HG03575 (cell line): ENCODE measurements around the gene MYL3.
"Not testable (repeated sequence)": the region's sequence is repeated elsewhere in the genome, so short reads cannot be mapped to it uniquely, and the experiment has no call there.

Source experiments
- ATAC-seq: cut with Tn5 transposase; IDR thresholded peaks from one replicate; pipeline ENCODE4 v1.9.1; 2021; ENCODE audit not compliant: unreplicated experiment, insufficient number of reproducible peaks, low FRiP score; ENCODE audit errors: extremely low read depth

Gene MYL3

GRCh38 chr3:46844397-46844796 is 18.8 kb downstream of the MYL3 start:
- no peak for ATAC-seq

DNA sequence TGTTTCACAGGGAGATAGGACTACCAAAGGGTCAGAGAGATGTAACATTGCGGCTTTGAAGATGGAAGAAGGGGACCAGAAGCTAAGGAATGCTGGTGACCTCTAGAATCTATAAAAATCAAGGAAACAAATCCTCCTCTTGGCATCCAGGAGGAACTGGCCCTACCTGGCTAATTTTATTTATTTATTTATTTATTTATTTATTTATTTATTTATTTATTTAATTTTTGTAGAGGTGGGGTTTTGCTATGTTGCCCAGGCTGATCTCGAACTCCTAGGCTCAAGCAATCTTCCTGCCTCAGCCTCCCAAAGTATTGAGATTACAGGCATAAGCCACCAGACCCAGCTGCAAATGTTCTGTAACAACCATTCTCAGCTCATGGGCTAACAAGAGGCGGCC is 19.7 kb downstream of the MYL3 start:
- ATAC-seq = no peak

DNA sequence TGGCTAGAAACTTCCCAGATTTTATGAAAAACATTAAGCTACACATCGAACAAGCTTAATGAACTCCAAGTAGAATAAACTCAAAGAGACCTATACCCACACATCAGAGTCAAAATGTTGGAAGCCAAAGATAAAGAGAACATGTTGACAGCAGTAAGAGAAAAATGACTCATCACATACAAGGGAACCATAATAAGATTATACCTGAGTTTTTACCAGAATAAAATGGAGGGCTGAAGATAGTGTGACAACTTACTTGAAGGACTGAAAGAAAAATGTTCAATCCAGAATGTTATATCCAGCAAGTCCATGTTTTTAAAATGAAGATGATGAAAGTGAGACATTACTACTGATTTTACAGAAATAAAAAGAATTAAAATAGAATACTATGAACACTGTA is 22.8 kb downstream of the MYL3 start:
- ATAC-seq = no peak

- ATAC-seq = no peak
These were observed 24.9 kb downstream of the MYL3 start for GRCh38 chr3:46838301-46838700.

DNA sequence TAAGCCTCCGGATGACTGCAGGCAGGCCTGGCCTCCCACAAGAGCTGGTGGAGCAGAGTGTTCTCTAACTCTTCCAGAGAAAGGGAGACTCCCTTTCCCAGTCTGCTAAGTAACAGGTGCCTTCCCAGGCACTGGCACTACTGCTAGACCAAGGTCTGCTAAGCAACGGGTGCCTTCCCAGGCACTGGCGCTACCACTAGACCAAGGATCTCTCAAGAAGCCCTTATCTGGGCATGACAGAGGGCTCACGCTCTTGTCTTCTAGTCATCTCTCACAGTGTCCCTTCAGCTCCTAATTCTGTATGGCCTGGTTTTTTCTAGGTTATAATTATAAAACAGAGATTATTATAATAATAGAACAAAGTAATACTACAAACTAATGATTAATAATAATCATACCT is 27.8 kb downstream of the MYL3 start:
- no peak for ATAC-seq

DNA sequence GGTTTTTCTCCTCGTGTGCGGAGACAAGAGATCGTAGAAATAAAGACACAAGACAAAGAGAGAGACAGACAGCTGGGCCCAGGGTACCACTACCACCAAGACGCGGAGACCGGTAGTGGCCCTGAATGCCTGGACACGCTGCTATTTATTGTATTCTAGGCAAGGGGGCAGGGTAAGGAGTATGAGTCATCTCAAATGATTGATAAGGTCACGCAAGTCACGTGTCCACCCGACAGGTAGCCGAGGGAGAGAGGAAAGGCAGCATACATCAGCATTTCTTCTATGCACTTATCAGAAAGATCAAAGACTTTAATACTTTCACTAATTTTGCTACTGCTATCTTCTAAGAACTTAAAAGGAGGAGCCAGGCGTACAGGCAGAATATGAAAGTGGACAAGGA is 28.2 kb downstream of the MYL3 start:
- ATAC-seq = no peak

DNA sequence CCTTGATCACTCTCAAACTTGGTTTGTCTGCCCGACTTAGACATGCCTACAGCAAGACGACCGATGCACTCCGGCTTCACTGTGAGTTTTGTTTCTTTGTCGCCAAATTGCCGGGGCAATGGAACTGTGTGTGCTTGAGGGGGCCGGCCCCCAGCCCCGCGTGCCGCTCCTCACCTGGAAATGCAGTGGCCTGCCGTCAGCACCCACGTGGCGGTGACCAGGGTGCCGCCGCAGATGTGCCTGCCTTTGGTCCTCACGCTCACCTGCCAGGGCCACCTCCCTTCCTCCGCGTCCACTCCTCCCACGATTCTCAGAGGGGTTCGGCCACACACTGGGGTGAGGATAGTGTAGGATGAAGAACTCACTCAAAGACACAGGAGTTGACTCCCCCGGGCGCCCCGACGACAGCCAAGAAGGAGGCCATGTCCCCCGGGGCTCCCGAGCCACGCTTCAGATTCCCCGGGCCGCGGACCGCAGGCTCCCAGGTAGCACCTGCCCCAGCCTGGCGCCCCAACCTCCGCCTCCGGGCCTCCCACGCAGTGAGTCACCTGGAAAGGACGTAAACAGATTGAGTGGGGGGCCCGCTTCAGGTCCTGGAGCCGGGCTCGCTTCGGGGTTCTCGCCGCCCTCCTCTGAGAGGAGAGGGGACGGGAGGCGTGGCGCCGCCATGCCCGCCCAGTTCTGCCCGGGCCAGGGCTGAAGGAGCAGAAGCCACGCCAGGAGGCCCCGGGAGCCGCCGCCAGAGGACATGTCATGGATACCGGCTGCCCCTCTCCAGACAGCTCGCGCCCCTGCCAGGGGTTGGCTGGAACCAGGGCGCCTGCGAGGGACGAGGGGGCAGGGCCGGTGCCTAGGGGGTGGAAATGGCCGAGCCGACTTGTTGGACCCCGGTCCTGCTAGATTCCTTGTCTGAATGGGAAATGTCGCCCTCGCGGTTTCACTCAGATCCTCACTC is 29.6 kb downstream of the MYL3 start:
- ATAC-seq = no peak

- no peak for ATAC-seq
These were observed 31.4 kb downstream of the MYL3 start for GRCh38 chr3:46831841-46832240.

DNA sequence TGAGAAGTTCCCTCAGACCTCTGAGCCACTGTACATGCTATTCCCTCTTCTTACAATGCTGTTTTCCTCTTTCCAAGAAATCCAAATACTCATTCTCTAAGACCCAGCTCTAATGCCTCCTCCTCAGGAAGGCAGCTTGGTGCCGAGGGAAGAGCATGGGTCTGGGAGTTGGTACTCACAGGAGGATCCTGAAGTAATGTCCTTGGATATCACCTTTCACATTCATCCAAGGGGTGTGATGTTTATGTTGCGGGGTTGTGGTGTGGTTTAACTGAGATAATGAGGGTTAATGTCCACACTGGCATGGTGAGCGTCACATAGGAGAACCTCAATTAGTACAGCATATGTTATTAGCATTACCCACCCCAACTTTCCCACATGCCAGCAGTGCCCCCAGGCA is 31.9 kb downstream of the MYL3 start:
- no peak for ATAC-seq

DNA sequence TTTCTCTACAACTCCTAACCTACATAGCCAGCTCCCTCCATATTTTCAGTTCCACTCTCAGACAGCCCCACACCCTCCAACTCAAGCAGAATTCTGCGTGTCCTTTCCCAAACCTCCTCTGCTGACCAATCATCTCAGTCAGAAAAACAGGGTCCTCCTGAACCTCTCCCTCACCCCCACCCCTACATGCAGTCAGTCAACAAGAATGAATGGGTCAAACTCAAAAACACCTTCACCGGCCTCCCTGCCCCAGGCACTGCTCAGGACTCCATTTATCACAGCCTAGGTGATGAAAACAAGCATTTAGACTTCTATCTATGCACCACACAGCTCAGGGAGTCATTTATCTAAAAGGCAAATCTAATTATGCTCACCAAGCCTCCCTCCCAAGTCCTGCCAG is 32.4 kb downstream of the MYL3 start:
- no peak for ATAC-seq

- no peak for ATAC-seq
These were observed 33.5 kb downstream of the MYL3 start for GRCh38 chr3:46829699-46830208.

DNA sequence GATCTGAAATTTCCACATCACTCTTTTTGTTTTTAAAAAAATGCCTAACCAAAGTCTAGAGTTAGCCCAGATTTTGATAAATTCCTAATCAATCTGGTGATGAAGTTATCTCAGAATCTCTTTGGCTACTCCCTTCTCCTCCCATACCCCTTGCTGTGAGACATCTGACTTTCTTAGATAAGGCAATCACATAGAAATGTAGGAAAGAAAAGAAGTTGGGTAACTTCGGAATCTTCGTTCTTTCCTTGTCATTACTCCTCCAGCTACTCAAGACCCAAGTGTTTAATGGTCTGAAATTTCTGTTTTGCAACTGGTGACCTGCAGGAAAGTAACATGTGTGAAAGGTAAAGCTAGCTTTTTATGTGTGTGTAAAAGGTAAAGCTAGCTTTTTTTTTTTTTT is 37.8 kb downstream of the MYL3 start:
- no peak for ATAC-seq

DNA sequence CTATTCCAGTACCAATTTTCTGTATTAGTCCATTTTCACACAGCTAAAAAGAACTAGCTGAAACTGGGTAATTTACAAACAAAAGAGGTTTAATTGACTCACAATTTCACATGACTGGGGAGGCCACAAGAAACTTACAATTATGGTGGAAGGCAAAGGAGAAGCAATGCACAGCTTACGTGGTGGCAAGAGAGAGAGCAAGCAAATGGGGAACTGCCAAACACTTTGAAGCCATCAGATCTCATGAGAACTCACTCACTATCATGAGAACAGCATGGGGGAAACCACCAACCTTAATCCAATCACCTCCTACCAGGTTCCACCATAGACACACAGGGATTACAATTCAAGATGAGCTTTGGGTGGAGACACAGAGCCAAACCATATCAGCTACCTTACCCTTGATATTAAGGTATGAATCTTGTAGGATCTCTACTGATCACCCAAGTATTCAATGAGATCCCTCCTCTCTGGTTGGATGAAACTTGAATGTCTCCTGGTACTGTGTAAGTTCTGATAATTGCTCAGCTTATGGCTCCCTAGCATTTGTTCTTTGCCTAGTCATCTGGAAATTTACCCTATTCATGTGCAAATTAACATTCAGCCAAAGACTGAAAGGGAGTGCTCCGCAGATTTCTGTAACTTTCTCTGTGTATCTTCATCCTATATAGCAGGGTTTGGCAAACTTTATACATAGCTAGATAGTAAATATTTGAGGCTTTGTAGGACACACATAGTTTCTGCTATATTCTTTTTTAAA is 38.9 kb downstream of the MYL3 start:
- no peak for ATAC-seq

DNA sequence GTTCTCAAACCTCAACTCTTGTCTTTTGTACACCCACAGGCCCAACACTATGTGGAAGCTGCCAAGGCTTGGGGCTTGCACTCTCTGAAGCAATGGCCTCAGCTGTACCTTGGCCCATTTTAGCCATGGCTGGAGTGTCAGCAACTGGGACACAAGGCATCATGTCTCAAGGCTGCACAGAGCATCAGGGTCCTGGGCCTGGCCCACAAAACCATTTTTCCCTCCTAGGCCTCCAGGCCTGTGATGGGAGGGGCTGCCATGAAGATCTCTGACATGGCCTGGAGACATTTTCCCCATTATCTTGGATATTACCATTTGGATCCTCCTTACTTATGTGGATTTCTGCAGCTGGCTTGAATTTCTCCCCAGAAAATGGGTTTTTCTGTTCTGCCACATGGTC is 39.9 kb downstream of the MYL3 start:
- ATAC-seq = not testable (repeated sequence)

- no peak for ATAC-seq
These were observed 41.7 kb downstream of the MYL3 start for GRCh38 chr3:46821553-46821952.

DNA sequence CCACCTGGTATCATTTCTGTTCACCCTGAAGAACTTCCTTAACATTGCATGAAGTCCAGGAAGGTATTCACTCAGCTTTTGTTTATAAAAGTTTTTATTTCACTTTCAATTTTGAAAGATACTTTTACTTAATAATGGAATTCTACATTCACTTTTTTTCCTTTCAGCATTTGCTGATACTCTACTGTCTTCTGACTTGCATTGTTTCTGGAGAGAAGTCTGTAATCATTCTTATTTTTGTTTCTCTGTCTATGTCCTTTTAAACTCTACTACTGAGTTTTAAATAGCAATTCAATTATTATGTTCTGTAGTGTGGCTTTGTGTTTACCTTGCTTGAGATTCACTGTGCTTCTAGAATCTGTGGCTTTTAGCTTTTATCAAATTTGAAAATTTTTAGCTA is 42.4 kb downstream of the MYL3 start:
- ATAC-seq = no peak

- no peak for ATAC-seq
These were observed 50.9 kb downstream of the MYL3 start for GRCh38 chr3:46812237-46812791.

DNA sequence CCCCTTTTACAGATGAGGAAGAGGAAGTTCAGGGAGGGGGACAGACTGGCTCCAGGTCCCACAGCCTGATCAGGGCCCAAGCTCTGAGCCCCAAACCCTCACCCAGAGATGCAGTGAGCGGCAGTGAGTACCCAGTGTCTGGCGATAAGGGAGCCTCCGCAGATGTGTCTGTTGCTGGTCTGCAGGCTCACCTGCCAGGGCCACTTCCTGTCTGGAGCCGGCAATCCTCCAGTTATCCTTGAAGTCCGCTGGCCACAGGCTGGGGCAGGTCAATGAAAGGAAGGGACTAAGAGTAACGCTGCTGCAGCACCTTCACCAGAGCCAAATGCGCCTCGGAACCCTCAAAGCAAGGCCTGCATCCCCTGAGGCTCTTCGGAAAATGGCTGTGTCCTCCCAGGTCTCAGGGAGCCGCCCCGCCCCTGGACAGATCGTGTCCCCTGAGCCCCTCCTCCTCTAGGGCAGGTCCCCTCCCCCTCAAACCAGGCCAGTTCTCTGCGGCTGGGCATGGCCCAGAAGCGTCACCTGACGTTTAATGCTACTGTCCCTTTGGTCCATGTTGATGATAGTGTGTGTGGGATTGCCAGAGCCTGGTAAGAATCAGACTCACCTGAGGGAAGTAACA is 51.5 kb downstream of the MYL3 start:
- no peak for ATAC-seq

DNA sequence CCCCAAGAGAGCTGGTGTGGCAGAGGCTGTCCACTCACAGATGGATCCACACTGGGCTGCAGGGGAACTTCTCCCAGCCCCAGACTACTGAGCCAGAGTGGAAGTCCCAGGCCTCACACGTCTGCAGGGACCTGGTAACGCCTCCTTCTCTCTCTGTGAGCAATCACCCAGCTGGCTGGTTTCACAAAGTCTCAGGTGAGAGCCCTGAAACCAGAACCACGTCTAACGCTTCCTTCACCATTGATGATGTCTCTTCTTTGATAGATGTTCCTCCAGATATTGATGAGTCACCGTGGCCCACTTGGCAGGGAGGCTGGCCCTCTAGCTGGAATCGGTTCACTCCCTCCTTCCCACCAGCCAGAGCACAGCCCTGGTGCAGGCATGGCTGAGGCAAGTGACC is 54.5 kb downstream of the MYL3 start:
- not testable (repeated sequence) for ATAC-seq
